Measurements from ENCODE around the gene NUP214.

DNA sequence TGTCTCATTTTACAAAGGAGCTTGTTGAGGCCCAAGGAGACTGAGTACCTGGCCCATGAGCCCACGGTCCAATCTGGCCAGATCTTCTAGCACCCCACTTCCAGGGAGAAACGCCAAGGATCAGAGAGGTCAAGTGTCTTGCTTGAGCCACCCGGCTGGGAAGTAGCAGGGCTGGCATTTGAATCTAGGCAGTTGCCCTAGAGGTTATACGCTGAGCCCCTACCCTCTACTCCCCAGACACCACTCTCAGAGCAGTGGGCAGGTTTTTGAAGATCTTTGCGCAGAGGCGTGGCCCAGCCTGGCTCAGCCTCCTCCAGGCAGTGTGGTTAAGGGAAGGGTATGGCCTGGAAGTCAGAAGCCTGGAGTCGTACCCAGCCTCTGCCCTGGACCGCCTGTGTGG lies 5.8 kb upstream of the NUP214 start:
- TF ChIP-seq POLR2A (IDR thresholded peaks at IDR 0.05) (no peak), EP300 (IDR thresholded peaks at IDR 0.05) (no peak)
- TF ChIP-seq, protein P1, sequence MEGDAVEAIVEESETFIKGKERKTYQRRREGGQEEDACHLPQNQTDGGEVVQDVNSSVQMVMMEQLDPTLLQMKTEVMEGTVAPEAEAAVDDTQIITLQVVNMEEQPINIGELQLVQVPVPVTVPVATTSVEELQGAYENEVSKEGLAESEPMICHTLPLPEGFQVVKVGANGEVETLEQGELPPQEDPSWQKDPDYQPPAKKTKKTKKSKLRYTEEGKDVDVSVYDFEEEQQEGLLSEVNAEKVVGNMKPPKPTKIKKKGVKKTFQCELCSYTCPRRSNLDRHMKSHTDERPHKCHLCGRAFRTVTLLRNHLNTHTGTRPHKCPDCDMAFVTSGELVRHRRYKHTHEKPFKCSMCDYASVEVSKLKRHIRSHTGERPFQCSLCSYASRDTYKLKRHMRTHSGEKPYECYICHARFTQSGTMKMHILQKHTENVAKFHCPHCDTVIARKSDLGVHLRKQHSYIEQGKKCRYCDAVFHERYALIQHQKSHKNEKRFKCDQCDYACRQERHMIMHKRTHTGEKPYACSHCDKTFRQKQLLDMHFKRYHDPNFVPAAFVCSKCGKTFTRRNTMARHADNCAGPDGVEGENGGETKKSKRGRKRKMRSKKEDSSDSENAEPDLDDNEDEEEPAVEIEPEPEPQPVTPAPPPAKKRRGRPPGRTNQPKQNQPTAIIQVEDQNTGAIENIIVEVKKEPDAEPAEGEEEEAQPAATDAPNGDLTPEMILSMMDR (IDR thresholded peaks at IDR 0.05) = no peak
